ENCODE measurements around the gene PCDHGA9. TPM values are rescaled to one million over a fixed set of nuclear protein-coding genes. Genes with fewer than 3 reads are reported as not detected.
A peak's percentile ranks its signal among the peaks of the same experiment; 100 is the strongest.

Gene PCDHGA9
- total and polyA plus RNA-seq, 9 of the 15 experiments (the other 6 are each of a cell fraction or from before 2014, with no cell fraction given), result 0.03 to 0.18 (median 0.11) TPM; not detected in 2

DNA sequence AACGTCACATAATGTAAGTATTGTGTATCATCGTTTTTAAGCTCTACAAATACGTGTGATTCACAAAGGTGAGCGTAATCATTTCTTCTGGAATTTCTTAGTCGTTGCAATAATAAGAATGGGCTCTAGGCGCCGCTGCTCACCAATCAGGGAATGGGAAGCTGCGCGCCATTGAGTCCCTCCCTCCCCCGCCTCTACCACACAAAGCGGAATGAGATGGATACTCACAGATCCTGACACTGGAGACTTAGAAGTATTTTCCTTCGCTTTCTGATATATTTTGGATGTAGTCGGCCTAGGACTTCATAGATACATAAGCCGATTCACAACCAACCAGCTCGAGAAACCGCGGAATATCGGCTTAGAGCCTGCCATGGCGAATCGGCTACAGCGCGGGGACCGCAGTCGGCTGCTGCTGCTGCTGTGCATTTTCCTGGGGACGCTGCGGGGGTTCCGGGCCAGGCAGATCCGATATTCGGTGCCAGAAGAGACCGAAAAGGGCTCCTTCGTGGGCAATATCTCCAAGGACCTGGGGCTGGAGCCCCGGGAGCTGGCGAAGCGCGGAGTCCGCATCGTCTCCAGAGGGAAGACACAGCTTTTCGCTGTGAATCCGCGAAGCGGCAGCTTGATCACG, 18.4 kb downstream of the PCDHGA9 start, which contains the start of gene PCDHGA11:
Gene PCDHGA11, plus strand, starts transcription at position 197 of the 634 bp plus-strand sequence. Its CDS starts 177 bp downstream, at position 374.
- intact Hi-C loops (cut with micrococcal nuclease) (loop anchor here (2.0 to 5.0 kb wide), 2 partner anchors 91 to 138 kb away; no protein-coding TSS in a partner anchor), in situ Hi-C loops (cut with MboI) (loop anchor here (5.0 kb wide), 2 partner anchors 101 to 141 kb away; no protein-coding TSS in a partner anchor)
- BruUV-seq (replicated peaks), result no TSS peak
- ChIA-PET POLR2A (interaction anchor here (0.6 to 1.5 kb wide), 3 partner anchors 8 to 535 kb away, joined by 3 to 7 read pairs (median 5); partner anchors contain the start of gene PCDHGA10), CTCF (ENCODE audit: low intra/inter-chr PET ratio) (interaction anchor here (0.6 to 2.0 kb wide), 8 partner anchors 9 to 519 kb away, joined by 3 to 6 read pairs (median 3); partner anchors contain the start of gene PCDHGA12)
- Histone ChIP-seq H3K4me3 (peak within 1 kb of the TSS; percentile 17; the same call in 1 of the 2 replicates), H3K79me2 (ENCODE audit: control insufficient read depth, insufficient read depth, low read length) (no peaks in the 10 kb centered on the region), H3K27me3 (ENCODE audit: control insufficient read depth in 2 of 2, insufficient read depth in 2 of 2, low read length in 2 of 2) (peaks cover 0 to 37% of the 10 kb centered on the region in 2 experiments; a peak in 3 of 5 replicates), H3K9me3 (replicated peaks; ENCODE audit: control insufficient read depth, insufficient read depth, low read depth, low read length) (0 out of 2 replicates have a peak, but pooled peaks cover 1% of the 10 kb centered on the region), H3K36me3 (ENCODE audit: control insufficient read depth, insufficient read depth, low read length) (no peaks in the 10 kb centered on the region), H3K9me1 (ENCODE audit: control insufficient read depth, insufficient read depth, low read length) (no peaks in the 10 kb centered on the region), H3K27ac (ENCODE audit: extremely low read depth, low read depth, low read length) (no peak within 1 kb of the TSS), H3K4me1 (replicated peaks in 1 of 2; ENCODE audit: control insufficient read depth in 2 of 2, insufficient read depth in 2 of 2, low read length in 2 of 2) (peaks cover 0 to 23% of the 10 kb centered on the region in 2 experiments; a peak in 2 of 5 replicates), H2AFZ (ENCODE audit: low read depth, low read length) (peak within 1 kb of the TSS; percentile 27; the same call in 1 of the 2 replicates), H3K4me2 (ENCODE audit: insufficient read depth, low read length) (peak within 1 kb of the TSS; percentile 52), H4K20me1 (replicated peaks; ENCODE audit: control insufficient read depth, insufficient read depth, low read length) (no peaks in the 10 kb centered on the region), H3K9ac (ENCODE audit: insufficient read depth in 1 of 2, low read depth in 2 of 2, low read length in 2 of 2) (no peak within 1 kb of the TSS)
- DNase-seq (ENCODE audit: extremely low read depth in 1 of 4, low spot score in 3 of 4), result peak; percentile 57 to 61 (median 59)
- 30% methylated on average over 40 of the region's 42 CpGs for WGBS (ENCODE audit: insufficient coverage, low coverage, missing lambda C conversion rate)
- peak; percentile 79 for FAIRE-seq
- peak; percentile 83 for ATAC-seq
- TF ChIP-seq MTF1 (CRISPR knock-in tag; IDR thresholded peaks at IDR 0.05; ENCODE audit: borderline replicate concordance) (no peak), PTRF (tag; IDR thresholded peaks at IDR 0.05) (no peak), BACH1 (tag; IDR thresholded peaks at IDR 0.05) (no peak), ZKSCAN3 (CRISPR knock-in tag; IDR thresholded peaks at IDR 0.05) (no peak), MEIS2 (IDR thresholded peaks at IDR 0.05; ENCODE audit: partially characterized antibody) (no peak), EP300 (IDR thresholded peaks at IDR 0.05; ENCODE audit: low read length) (no peak), SMC3 (conservative IDR thresholded peaks at IDR 0.05; ENCODE audit: insufficient read depth, low read depth, low read length) (0 out of 2 replicates have a peak, but pooled peaks have one; percentile 14), RAD21 (CRISPR knock-in tag; conservative IDR thresholded peaks at IDR 0.05 in 1 of 2, IDR thresholded peaks at IDR 0.05 in 1 of 2) (peak; percentile 42 to 69), EGR1 (conservative IDR thresholded peaks at IDR 0.05) (0 out of 2 replicates have a peak, but pooled peaks have one; percentile 10), KLF16 (IDR thresholded peaks at IDR 0.05) (0 out of 2 replicates have a peak, but pooled peaks have one; percentile 34), MAZ (CRISPR knock-in tag; conservative IDR thresholded peaks at IDR 0.05 in 1 of 2, IDR thresholded peaks at IDR 0.05 in 1 of 2) (peak in 1 of 2 experiments; percentile 33; a peak in 1 of 4 replicates)
- TF ChIP-seq, protein P1, sequence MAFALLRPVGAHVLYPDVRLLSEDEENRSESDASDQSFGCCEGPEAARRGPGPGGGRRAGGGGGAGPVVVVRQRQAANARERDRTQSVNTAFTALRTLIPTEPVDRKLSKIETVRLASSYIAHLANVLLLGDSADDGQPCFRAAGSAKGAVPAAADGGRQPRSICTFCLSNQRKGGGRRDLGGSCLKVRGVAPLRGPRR (CRISPR knock-in tag; IDR thresholded peaks at IDR 0.05), result no peak
- TF ChIP-seq, protein P2, sequence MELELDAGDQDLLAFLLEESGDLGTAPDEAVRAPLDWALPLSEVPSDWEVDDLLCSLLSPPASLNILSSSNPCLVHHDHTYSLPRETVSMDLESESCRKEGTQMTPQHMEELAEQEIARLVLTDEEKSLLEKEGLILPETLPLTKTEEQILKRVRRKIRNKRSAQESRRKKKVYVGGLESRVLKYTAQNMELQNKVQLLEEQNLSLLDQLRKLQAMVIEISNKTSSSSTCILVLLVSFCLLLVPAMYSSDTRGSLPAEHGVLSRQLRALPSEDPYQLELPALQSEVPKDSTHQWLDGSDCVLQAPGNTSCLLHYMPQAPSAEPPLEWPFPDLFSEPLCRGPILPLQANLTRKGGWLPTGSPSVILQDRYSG (tag; conservative IDR thresholded peaks at IDR 0.05; ENCODE audit: low read depth), result no peak
- TF ChIP-seq, protein P3, sequence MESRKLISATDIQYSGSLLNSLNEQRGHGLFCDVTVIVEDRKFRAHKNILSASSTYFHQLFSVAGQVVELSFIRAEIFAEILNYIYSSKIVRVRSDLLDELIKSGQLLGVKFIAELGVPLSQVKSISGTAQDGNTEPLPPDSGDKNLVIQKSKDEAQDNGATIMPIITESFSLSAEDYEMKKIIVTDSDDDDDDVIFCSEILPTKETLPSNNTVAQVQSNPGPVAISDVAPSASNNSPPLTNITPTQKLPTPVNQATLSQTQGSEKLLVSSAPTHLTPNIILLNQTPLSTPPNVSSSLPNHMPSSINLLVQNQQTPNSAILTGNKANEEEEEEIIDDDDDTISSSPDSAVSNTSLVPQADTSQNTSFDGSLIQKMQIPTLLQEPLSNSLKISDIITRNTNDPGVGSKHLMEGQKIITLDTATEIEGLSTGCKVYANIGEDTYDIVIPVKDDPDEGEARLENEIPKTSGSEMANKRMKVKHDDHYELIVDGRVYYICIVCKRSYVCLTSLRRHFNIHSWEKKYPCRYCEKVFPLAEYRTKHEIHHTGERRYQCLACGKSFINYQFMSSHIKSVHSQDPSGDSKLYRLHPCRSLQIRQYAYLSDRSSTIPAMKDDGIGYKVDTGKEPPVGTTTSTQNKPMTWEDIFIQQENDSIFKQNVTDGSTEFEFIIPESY (CRISPR knock-in tag; IDR thresholded peaks at IDR 0.05), result peak; percentile 73
- TF ChIP-seq, protein P4, sequence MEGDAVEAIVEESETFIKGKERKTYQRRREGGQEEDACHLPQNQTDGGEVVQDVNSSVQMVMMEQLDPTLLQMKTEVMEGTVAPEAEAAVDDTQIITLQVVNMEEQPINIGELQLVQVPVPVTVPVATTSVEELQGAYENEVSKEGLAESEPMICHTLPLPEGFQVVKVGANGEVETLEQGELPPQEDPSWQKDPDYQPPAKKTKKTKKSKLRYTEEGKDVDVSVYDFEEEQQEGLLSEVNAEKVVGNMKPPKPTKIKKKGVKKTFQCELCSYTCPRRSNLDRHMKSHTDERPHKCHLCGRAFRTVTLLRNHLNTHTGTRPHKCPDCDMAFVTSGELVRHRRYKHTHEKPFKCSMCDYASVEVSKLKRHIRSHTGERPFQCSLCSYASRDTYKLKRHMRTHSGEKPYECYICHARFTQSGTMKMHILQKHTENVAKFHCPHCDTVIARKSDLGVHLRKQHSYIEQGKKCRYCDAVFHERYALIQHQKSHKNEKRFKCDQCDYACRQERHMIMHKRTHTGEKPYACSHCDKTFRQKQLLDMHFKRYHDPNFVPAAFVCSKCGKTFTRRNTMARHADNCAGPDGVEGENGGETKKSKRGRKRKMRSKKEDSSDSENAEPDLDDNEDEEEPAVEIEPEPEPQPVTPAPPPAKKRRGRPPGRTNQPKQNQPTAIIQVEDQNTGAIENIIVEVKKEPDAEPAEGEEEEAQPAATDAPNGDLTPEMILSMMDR (IDR thresholded peaks at IDR 0.05 in 2 of 3, conservative IDR thresholded peaks at IDR 0.05 in 1 of 3; ENCODE audit: insufficient read depth in 2 of 3, low read depth in 1 of 3, low read length in 3 of 3), result peak; percentile 63 to 80 (median 74)
